Activated CD4-positive, alpha-beta T cell treated with anti-CD3 and anti-CD28 coated beads for 48 hours (primary cell): Measurements from ENCODE around the gene CAMK2G.

Source experiments
- DNase-seq: peaks from one replicate; pipeline ENCODE4 v3.0.0-alpha.2; 2020

Gene CAMK2G

GRCh38 chr10:73862011-73862410 lies 12.3 kb downstream of the CAMK2G start:
- DNase-seq: no peak

- no peak for DNase-seq
Observed at GRCh38 chr10:73859784-73860491, 14.4 kb downstream of the CAMK2G start.

- DNase-seq: peak; percentile 45
Observed at GRCh38 chr10:73859428-73859783, 14.9 kb downstream of the CAMK2G start.

GRCh38 chr10:73858750-73859427 lies 15.5 kb downstream of the CAMK2G start:
- no peak for DNase-seq

- DNase-seq: no peak
Observed at GRCh38 chr10:73858013-73858708, 16.2 kb downstream of the CAMK2G start.

- peak; percentile 54 for DNase-seq
Observed at GRCh38 chr10:73857446-73857845, 16.9 kb downstream of the CAMK2G start.

- DNase-seq: no peak
Observed at GRCh38 chr10:73856261-73856660, 18.1 kb downstream of the CAMK2G start.

GRCh38 chr10:73855413-73855812 lies 18.9 kb downstream of the CAMK2G start:
- no peak for DNase-seq

GRCh38 chr10:73854310-73854709 lies 20.0 kb downstream of the CAMK2G start:
- DNase-seq: no peak

GRCh38 chr10:73853196-73853595 lies 21.2 kb downstream of the CAMK2G start:
- DNase-seq: no peak

GRCh38 chr10:73850863-73851461 lies 23.4 kb downstream of the CAMK2G start:
- DNase-seq: no peak

GRCh38 chr10:73850211-73850610 lies 24.1 kb downstream of the CAMK2G start:
- no peak for DNase-seq

GRCh38 chr10:73848821-73849489 lies 25.4 kb downstream of the CAMK2G start:
- DNase-seq: peak; percentile 95

GRCh38 chr10:73847031-73847430 lies 27.3 kb downstream of the CAMK2G start:
- no peak for DNase-seq

GRCh38 chr10:73843261-73843660 lies 31.1 kb downstream of the CAMK2G start:
- no peak for DNase-seq

GRCh38 chr10:73842349-73842748 lies 32.0 kb downstream of the CAMK2G start:
- no peak for DNase-seq

- no peak for DNase-seq
Observed at GRCh38 chr10:73841526-73842285, 32.6 kb downstream of the CAMK2G start.

GRCh38 chr10:73841061-73841421 lies 33.3 kb downstream of the CAMK2G start:
- no peak for DNase-seq

- DNase-seq: no peak
Observed at GRCh38 chr10:73840403-73841060, 33.8 kb downstream of the CAMK2G start.

- no peak for DNase-seq
Observed at GRCh38 chr10:73840056-73840402, 34.3 kb downstream of the CAMK2G start.

GRCh38 chr10:73839276-73839966 lies 34.9 kb downstream of the CAMK2G start:
- no peak for DNase-seq
